Activated CD4-positive, alpha-beta T cell treated with anti-CD3 and anti-CD28 coated beads for 24 hours (primary cell): ENCODE measurements around the gene KISS1.

Source experiments
- DNase-seq, 2 donors: peaks; one replicate each; pipeline ENCODE4 v3.0.0-alpha.2; 2020; ENCODE audit warnings: low read depth in 2 of 2

Gene KISS1

GRCh38 chr1:204217648-204218000 lies 21.3 kb upstream of the KISS1 start:
- DNase-seq = no peak

- no peak for DNase-seq
Measured at GRCh38 chr1:204216880-204217647, 20.8 kb upstream of the KISS1 start.

- no peak for DNase-seq
Measured at GRCh38 chr1:204216236-204216635, 19.9 kb upstream of the KISS1 start.

DNA sequence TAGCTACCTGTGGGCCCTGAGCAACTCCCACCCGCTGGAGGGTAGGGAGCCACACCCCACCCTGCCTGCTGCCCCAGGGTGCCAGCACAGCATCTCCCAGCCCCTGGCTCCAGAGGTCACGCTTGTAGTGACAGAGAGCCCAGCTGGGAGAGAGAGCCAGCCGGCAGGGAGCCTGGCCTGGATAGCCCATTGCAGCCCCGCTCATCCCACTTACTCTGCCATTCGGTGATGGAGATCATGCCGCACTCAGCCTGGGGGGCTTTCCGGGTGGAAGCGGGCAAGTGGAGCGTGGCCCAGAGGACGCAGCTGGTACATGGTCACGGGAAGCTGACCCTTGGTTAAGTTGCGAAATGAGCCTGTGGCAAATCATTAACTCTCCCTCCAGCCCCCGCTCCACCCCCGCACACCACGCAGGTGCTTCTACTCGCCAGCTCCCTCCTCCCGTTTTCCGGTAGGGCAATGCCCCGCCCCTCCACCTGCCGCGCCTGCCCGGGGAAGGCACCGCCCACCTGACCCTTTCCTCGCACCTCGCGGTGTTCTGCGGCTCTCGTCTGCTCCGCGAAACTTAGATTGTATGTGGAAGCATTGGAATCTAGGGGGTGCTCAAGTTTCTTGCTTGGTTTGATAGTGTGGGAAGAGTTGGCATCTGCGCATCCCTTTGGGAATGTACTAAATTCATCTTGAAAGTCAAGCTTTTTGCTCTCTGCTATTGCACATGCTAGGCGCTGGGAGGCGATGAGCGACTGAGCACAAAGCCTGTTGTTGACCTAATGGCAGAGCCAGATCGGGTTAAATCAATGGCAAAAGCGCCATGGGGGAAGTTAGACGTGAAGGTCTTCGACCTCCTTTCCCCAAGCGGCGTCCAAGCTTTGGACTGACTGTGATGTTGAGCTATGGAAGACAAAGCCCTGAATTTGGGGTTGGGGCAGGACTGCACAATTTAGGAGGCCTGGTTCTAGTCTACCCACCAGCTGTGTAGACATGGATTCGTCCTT lies 17.7 kb upstream of the KISS1 start, which contains the start of gene GOLT1A:
Gene GOLT1A (minus strand): TSS at position 321 of the 995 bp plus-strand sequence. CDS start 82 bp downstream, at position 239.
- peak in 1 of 2 donors; percentile 42 for DNase-seq

GRCh38 chr1:204212715-204213114 lies 16.4 kb upstream of the KISS1 start:
- DNase-seq = no peak

DNA sequence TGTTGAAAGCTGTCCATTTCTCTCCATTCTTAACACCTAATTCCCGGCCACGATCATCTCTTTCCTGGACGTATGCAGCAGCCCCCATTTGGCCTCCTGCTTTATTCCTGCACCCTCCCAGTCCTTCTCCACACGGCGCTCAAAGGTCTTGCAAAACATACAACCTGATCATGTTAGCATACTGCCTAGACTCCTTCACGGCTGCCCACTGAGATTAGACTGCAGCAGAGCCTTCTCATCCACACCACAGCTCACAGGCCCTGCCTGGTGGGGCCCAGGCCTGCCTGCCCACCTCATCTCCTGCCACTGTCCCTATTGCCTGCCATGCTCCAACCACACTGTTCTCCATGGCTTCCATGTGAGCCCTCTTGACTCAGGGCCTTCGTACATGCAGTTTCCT lies 14.8 kb upstream of the KISS1 start:
- no peak for DNase-seq

GRCh38 chr1:204207136-204207616 lies 10.9 kb upstream of the KISS1 start:
- peak; percentile 69 to 70 for DNase-seq

DNA sequence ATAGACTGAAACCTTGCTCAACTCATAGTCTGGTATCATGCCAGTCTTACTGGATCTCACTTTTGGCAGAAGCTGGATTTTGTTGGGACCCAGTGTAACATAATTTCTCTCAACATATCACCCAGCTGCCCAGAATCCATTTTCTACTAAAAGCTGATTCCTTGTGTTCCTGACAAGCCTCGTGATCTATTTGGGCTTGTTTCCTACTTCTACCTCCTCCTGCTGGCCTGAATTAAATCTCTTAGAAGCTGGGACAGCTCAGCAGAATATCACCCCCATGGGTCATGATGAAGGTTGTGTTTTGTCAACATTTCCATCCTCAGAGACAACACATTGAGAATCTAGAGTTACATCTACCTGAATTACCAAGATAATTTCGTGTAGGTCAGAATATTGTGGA lies 9.8 kb upstream of the KISS1 start:
- no peak for DNase-seq

GRCh38 chr1:204205486-204205885 lies 9.2 kb upstream of the KISS1 start:
- no peak for DNase-seq

DNA sequence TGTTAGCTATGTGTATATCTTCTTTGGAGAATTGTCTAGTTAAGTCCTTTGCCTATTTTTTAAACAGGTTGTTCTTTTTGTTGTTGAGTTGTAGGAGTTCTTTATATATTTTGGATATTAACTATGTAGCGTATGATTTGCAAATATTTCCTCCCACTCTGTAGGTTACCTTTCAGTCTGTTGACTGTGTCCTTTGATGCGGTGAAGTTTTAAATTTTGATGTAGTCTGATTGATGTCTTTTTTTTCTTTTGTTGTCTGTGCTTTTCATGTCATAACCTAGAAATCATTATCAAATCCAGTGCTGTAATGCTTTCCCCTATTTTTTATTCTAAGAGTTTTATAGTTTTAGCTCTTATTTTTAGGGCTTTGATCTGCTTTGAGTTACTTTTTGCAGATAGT lies 8.7 kb upstream of the KISS1 start:
- DNase-seq = no peak

GRCh38 chr1:204203206-204203767 lies 7.0 kb upstream of the KISS1 start:
- DNase-seq = no peak

DNA sequence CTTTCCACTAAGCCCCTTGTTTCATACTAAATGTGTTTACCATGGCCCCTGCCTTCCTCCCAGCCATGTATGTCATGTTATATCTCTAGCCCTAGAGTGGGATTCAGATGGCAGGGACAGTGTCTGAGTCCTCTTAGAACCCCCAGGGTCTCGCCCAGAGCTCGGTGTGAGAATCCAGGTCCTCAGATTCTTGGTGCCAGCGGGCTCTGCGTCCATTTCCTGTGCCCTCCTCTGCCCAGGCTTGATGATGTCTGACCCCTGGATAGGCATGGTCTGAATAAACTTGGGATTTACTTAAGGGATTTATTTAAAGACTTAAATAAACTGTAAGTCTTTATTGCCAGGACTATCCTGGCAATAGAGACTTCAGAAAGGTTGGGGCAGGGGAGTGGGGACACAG lies 6.2 kb upstream of the KISS1 start:
- no peak for DNase-seq

DNA sequence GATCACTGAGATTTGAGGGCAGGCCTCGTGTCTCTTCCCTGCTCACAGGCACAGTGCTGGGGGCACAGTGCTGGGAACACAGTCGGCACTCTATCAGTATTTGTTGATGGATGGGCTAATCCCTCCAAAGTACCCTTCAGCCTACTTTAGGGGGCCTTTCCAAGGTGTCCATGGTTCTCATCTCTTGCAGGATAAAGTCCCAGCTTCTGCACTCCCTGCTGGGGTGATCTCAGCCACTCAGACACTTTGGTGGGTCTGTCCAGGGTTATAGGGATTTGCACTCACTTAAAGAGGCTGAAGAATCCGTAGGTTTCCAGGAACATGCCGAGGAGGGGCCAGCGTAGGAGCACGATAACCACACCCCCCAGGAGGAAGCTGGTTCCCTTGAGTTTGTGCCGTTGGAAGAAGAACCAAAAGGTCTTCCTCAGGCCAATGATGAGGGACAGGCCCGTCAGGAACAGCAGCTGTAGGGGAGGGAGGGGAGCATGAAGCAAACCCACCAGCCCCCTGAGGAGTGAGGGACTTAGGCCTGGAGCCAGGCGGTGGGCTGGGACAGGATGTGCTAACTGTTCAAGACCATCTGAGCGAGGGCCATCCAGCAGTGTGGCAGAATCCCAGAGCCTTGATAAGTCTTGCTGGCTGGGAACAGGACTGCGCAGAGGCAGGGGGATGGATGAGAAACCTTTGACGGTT lies 5.2 kb upstream of the KISS1 start:
- DNase-seq = no peak

- no peak for DNase-seq
Measured at GRCh38 chr1:204199579-204199978, 3.3 kb upstream of the KISS1 start.

DNA sequence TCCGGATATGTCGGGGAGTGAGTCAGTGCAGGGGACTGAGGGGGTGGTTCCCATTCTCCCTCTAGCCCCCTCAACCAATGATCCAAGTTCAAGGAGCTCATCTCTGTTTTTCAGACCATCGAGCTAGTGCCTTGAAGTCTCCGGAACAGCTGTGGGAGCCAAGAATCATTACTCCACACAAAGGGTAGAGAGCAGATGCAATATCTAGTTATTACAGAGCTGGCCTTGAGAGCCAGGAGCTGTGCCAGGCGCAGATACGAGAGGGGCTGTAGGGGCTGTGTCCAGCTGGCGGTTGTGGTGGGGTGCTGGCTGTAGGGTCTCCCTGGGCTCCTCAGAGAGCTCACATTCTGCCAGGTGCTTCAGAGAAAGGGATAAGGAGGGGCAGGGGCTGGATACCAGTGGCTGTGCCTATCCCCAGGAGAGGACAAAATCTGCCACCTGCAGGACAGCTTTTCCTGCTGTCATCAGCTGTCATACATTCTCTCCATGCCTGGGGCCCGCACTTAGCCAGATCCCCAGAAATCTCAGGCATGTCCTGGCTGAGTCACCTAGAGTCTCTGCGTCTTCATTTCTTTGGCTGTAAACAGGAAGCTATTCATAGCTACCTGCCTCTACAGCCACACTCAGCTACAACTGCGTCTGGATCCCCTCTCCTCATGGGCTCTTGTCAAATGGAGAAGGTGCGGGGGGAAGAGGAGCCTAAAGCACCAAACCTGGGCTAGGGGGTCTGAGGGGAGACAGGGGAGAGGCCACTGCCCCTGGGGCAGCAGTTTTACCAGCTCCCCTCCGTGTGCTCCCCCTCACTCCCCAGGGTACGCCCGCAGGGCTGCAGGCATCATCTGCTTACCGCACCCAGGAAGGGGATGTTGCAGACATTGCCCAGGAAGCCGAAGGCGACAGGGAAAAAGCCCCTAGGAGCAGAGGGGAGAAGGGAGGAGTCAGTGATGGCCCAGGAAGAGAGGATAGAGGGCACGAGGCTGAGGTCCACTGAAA lies 2.4 kb upstream of the KISS1 start:
- DNase-seq = no peak

DNA sequence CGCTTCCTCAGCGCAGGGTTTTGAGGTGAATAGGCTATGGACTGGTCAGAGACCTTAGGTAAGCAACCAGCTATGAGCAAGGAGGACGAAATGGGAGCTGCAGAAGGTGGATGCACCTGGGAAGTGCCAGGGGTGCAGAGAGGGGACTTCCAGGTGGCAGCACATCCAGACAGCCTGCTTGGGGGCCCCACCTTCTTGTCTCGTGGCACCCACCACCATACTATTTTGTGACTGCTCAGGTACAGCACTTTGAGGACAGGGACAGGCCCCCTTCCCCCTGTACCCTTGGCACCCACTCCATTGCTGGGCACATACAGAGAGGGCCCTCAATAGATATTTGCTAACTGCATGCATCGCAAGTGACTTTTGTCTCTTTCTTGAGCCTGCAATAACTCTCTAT lies 777 bp upstream of the KISS1 start:
- no peak for DNase-seq

- DNase-seq = no peak
Measured at GRCh38 chr1:204194771-204195170, 1.5 kb downstream of the KISS1 start.

- no peak for DNase-seq
Measured at GRCh38 chr1:204194080-204194479, 2.2 kb downstream of the KISS1 start.

DNA sequence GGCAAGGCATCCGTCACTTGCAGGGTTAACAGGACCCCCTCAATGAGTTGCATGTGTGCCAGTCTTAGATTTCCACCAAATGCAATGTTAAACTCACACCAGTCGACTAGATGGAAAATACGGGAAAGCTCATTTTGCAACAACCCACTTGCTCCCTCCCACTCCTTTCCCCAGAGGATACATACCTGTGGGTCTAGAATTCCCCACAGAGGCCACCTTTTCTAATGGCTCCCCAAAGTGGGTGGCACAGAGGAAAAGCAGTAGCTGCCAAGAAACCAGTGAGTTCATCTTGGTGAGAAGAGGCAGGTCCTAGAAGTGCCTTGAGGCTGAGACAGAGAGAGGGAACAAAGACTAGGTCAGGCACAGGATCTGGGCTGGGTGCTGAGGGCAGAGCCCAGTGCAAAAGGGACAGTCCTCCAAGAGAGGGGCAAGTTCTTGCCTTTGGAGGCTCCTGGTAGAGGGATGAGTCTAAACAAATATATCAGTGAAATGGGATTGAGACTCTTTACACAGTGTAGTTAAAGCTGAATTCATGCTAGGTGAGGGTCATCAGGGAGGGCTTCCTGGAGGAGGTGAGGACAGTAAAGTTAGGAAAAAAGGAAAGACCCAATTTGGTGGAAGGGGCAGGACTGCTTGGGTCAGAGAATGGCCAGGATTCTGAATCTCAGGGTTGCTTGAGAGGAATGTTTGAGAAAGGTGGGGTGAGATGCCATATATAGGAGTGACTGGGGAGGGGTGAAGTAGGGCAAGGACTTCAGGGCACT lies 3.5 kb downstream of the KISS1 start:
- no peak for DNase-seq

GRCh38 chr1:204192046-204192445 lies 4.2 kb downstream of the KISS1 start:
- DNase-seq = no peak
